Stimulated activated CD4-positive, alpha-beta T cell treated with anti-CD3 and anti-CD28 coated beads, Interleukin-2, amount 100 ng/mL, for 48 hours (primary cell): ENCODE results near the gene MAK.
A peak's percentile ranks its signal among the peaks of the same experiment; 100 is the strongest.
"Not testable (repeated sequence)": the region's sequence is repeated elsewhere in the genome, so short reads cannot be mapped to it uniquely, and the experiment has no call there.

Source experiments
- DNase-seq, 2 donors: peaks; one replicate each; pipeline ENCODE4 v3.0.0-alpha.2; 2020

The MAK gene

DNA sequence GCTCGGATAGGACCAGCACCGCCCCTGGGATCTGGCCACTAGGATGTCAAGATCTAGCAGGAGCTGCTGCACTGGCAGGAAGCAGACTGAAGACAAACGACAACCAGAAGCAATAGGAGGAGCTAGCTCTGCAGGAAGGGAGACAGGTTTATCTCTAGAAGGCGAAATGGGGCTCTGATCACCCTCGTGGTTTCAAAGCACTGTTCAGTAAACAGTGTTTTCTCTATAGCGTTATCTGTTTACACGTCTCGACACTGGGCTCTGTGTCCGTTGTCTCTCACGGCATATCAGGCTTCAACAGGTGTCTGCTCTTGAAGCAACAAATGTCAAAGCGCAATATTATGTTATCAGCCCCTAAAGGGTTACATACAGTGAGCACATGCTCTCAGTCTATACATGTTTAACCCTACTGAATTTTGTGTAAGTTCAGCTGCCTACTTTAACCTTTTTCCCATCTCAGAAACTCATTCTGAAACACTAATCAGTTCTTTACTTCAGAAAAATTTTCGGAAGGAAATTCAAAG is 66.9 kb downstream of the MAK start:
- no peak for DNase-seq

DNA sequence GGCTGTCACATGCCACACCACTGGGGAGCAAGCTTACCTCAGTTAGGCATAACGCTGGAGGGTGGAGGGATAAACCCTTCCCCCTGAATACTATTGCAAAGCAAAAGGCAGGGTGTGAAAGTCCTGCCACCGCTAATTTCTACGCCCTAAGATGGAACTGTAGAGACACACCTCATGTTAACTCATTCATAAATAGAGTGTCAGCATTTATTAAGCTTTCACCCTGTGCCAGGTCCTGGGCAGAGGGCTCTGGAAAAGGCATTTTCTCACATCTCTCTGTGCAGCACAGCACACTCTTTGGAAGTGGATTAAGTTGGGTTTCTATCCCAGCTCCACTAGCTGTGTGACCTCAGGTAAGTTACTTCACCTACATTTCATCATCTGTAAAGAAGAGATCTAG is 68.9 kb downstream of the MAK start:
- DNase-seq, result no peak

DNA sequence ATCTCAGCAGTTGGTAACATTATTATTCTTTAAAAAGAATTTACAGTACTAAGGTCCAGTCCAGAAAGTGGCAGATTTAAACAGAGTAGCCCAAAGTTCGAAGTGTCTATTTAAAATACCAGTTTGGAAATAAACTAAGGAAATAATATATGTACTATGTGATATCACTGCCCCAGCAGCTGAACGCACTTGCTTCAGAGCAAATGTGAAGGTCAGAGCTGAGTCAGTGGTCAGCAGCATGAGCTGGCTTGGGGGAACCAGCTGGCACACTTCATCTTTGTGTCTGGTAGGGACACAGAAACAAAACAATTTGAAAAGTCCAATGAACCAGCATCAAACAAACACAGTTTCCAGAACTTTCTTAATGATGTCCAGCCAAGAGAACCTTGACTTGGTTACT is 75.3 kb downstream of the MAK start:
- DNase-seq, result no peak

DNA sequence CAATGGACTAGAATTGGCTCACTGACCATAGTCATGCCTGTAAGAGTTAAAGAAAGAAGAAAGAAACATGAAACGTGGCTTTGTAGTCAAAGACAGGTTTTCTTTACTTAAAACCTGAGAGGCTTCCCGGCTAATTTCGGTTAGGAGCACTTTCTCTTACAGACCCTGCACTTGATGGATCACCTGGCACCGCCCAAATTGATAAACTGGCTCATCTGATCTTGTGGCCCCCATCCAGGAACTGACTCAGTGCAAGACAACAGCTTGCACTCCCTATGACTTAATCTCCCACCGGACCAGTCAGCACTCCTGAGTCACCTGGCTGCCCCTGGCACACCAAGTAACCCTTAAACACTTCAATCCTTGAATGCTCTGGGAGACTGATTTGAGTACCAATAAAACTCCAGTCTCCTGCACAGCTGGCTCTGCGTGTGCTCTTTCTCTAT is 78.4 kb downstream of the MAK start:
- no peak for DNase-seq

DNA sequence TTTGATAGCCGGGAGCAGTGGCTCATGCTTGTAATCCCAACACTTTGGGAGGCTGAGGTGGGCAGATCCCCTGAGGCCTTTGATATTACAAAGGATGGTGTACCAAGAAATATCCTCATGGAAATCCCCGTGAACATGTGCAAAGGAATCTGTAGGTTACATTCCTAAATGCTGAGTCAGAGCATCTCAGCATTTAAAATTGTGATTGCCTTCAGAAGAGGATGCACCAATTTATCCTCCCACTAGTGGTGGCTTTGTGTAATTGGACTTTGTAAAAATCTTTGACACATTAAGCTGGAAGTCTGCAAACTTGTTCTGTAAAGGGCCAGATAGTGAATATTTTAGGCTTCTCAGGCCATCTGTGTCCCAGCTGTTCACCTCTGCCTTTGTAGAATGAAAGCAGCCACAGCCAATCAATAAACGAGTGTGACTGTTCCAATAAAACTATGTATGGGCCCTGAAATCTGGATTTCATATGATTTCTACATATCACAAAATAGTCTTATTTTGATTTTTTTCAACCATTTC is 79.0 kb downstream of the MAK start:
- DNase-seq, result no peak

DNA sequence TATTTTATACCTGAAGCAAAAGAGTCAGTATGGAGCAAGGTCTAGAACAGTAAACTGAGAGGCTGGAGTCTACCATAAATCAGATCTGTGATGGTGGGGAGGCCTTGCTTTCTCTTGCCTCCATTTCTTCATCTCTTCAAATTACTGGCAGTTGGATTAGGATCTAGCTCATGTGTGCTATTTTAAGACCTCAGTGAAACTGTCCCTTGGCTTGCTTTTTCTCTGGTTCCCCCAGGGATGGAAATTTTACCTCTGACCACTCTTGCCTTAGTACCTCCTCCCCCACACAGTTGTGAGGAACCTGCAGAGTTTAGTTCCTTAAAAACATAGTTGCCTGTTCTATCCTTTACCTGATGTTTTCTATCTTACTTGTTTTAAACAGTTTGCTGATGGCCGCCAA is 82.3 kb downstream of the MAK start:
- no peak for DNase-seq

DNA sequence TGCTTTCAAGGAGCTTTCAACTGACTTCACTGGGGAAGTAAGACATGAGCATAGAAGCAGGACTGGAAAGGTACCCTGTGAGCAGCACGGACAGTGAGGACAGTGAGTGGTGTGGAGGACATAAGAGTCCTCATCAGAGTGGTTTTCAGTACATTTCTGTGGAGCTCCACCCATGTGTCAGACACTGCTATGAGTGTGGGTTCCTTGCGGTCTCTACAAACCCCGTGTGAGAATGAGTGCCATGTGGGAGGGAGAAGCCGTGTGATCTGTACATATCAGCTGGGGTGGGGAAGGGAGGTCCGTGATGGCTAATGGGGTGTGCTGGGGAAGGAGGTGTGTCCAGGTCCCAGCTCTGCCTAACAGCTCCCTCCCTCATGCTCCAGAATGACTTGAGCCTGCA is 86.6 kb downstream of the MAK start:
- not testable (repeated sequence) for DNase-seq

DNA sequence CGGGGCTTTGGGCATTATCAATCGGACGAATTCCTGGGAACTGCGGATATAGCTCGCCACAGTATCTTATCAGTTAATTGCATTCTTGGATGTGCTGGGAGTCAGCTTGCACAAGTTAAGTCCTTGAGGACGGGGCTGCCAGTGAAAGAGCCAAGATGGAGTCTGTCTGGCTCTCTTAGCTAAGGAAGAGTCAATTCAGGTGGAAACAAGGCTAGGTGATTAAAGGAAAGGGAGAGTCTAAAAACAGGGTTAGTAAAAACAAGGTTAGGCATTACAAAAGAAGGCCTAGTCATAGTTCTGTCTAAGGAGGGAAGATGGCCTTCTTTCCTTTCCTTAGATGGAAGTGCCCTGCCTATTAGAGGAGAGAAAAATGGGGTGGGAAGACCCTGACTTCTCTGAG is 87.8 kb downstream of the MAK start:
- not testable (repeated sequence) for DNase-seq

DNA sequence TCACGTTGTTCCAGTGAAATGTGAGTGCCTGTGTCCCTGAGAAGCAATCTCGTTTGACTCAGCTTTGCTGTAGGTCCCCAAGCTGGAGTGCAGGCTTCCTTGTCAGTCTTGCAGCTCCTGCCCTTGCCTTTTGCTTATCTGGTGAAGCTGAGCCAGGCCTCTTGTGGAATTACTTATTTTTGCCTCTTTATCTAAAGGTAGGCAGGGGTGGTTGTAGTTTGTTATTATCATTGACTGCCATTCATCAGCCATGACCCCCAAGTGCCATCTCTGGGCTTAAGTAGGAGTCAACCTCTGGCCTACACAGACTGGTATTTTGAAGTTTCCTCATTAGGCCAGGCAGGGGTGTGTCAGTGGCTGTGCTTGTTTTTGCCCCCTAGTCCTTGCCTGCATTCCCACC is 88.6 kb downstream of the MAK start:
- no peak for DNase-seq

DNA sequence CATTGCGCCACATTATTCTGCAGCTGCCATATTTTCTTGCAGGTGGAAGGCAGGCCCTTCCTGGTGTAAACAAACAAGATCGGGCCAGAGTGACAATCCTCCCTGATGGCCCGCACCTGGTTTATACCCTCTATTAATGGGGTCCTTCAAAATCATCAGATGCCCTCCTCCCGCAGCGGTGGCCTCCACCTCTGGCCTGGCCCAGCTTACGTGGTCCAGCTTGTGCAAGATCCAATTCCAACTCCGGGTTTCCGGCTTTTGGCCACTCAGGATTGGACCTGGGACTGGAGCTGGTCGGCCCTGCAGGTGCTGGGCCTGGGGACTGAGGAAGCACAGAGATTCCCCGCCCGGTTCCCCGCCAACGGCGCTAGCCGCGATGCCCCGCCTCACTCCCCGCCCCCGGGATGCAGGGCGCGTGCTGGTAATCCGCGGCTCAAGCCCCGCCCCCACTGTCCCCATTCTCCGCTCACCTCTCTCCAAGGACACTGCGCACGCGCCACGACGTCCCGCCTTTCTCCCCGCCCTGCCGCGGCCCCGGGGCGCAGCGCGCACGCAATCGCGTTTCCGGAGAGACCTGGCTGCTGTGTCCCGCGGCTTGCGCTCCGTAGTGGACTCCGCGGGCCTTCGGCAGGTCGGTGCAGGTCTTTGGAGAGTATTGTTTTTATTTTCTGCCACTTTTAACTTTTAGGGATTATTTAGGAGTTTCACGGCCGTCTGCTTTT is 90.9 kb downstream of the MAK start, which contains the start of gene TMEM14B:
Gene TMEM14B, plus strand, starts transcription at position 555 of the 722 bp plus-strand sequence. CDS start 1,441 bp downstream, outside the sequence.
- peak; percentile 99 to 100 for DNase-seq

DNA sequence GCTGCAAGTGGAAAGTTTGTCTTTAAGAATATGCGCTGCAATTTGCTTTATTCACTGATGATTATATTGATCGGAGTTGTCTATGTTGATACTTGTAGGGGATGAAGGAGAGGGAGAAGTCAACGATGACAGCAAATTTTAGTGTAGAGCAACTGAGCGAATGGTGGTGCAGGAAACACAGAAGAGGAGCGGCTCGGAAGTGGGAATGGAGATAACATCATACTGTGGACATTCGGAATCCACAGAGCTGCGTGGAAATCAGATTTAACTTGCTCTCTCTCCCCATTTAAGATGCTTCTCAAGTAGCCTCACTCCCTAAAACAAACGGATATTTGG is 91.5 kb downstream of the MAK start:
- DNase-seq, result no peak

DNA sequence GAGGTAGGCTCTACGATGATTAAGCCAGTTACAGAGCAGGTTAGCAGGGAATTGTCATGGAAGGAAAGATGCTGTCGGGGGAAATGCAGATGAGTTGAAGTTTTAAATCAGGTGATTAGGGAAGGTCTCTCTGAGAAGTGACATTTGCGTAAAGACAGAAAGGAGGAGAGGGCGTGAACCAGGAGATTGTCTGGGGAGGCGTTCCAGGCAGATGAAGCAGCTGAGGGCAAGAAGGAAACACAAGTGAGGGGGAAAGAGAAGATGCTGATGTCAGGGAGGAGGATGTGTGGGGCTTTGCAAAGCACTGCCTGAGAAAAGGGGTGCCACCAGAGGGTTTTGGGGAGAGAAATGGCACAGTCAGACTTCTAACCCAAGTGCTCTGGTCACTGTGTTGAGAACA is 93.2 kb downstream of the MAK start:
- DNase-seq, result no peak

DNA sequence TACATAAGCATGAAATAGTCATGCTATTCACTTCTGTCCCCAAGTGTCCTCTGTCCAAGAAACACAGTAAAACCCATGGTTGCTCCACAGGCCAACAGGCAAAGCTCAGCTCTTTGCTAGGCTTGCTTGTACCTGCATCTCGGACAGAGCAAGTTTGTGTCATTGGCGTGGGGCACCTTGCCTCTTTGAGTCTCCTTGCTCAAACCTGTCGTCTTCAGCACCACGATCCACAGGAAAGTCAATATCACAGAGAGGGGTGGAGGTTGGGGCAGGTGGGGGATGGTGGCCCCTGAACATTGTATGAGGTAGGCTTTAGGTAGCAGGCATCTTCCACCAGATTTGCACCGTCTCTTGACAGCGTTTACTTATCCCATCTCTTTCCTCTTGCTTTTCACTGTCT is 94.8 kb downstream of the MAK start:
- DNase-seq, result no peak

DNA sequence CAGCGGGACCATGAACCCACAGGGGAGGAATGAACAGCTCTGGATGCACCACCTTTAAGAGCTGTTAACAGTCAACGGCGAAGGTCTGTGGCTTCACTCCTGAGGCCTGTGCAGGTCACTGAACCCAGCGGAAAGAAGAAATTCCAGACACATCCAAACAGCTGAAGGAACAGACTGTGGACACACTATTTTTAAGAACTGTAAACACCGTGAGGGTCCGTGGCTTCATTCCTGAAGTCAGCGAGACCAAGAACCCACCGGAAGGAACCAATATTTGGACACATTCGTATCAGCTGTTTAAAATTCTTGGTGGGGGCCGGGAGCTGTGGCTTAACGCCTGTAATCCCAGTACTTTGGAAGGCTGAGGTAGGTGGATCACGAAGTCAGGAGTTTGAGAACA is 96.1 kb downstream of the MAK start:
- no peak for DNase-seq

DNA sequence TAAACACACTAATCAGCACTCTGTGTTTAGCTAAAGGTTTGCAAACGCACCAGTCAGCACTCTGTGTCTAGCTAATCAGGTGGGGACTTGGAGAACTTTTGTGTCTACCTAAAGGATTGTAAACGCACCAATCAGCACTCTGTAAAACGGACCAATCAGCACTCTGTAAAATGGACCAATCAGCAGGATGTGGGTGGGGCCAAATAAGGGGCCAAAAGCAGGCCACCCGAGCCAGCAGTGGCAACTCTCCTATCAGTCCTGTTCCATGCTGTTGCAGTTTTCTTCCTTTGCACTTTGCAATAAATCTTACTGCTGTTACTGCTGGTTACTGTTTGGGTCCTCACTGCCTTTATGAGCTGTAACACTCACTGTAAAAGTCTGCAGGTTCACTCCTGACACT is 96.7 kb downstream of the MAK start:
- DNase-seq, result not testable (repeated sequence)

DNA sequence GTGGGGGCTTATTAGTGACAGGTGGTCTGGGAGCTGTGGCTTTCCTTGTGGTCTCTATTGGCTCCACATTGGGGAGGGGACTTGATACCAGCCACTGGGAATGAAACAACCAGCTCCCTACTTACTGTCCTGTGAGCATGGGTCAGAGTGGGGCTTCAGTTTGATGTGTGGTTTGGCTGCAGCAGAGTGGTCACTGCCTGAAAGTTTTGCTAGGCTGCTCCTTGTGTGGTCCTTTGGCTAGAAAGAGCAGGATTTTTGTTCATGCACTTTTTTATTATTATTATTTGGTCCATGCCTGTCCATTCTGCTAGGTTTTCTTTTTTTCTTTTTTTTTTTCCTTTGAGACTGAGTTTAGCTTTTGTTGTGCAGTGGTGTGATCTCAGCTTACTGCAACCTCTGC is 98.3 kb downstream of the MAK start:
- DNase-seq, result no peak

DNA sequence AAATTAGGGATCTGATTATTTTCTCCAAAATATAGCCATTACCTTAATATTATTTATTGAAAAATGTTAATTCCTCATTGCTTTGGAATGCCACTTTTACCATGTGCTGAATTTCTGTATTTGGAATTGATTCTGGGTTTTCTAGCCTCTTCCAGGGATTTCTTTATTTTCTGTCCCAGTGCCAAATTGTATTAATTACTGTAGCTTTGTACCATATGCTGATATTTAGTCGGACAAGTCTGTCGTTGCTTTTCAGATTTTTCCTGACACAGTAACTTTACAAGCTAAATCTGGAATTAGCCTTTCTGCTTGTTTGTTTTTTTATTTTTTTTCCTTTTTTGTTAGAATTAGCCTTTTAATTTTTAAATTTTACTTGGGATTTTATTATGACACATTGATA is 101.6 kb downstream of the MAK start:
- no peak for DNase-seq

DNA sequence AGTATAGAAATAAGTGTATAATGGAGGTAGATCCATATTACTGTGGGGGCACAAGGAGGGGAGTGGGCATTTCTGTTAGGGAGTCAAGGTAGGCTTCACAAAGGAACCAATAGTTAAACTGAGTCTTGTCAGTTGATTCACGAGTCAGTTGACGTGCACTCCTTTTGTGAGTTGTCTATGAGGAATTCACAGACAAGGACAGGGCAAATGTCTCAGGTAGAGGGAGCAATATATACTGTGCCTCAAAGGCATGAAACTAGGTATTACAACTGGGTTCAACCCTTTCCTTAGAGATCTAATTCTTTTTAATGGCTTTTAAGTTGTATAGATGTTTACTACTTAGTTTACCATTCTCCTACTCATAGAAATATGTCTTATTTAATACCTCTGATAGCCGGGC is 104.5 kb downstream of the MAK start:
- no peak for DNase-seq

DNA sequence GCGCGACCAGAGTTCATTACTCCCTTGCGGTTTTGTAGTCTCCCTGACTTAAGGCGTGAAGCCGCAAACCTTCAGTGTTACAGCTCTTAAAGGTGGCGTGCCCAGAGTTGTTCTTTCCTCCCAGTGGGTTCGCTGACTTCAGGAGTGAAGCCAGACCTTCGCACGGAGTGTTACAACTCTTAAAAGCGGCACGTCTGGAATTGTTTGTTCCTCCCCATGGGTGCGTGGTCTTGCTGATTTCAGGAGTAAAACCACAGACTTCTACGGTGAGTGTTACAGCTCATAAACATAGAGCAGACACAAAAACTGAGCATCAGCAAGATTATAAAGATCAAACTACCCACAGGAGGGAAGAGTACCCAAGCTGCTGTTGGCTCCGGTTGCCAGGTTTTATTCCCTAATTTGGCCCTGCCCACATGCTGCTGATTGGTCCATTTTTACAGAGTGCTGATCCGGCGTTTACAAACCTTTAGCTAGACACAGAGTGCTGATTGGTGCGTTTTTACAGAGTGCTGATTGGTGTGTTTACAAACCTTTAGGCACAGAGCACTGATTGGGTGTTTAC is 105.1 kb downstream of the MAK start:
- no peak for DNase-seq

DNA sequence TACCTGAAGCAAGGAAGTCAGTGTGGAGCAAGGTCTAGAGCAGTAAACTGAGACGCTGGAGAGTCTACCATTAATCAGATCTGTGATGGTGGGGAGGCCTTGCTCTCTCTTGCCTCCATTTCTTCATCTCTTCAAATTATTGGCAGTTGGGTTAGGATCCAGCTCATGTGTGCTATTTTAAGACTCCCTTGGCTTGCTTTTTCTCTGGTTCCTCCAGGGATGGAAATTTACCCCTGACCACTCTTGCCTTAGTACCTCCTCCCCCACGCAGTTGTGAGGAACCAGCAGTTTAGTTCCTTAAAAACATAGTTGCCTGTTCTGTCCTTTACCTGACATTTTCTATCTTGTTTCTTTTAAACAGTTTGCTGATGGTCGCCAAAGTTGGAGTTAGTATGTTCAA is 108.1 kb downstream of the MAK start:
- no peak for DNase-seq

DNA sequence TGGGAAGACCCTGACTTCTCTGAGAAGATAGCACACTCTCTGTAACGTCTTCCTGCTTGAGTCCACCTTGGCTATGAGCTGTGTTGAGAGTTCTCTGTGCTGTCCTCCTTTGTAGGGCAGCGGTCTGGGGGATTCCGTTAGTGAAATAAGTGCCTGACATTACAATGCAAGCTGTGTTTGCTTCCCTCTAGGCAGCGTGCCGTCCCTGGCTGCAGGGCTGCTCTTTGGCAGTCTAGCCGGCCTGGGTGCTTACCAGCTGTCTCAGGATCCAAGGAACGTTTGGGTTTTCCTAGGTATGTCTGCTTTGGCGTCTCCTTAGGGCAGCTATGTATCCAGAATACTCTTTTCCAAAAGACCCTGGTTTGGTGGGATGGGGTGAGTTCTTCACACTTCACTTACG is 112.6 kb downstream of the MAK start:
- DNase-seq, result no peak

DNA sequence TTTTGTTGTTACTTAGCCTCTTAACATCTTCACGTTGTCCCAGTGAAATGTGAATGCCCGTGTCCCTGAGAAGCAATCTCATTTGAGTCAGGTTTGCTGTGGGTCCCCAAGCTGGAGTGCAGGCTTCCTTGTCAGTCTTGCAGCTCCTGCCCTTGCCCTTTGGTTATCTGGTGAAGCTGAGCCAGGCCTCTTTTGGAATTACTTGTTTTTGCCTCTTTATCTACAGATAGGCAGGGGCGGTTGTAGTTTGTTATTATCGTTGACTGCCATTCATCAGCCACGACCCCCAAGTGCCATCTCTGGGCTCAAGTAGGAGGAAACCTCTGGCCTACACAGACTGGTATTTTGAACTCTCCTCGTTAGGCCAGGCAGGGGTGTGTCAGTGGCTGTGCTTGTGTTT is 113.3 kb downstream of the MAK start:
- DNase-seq, result no peak

DNA sequence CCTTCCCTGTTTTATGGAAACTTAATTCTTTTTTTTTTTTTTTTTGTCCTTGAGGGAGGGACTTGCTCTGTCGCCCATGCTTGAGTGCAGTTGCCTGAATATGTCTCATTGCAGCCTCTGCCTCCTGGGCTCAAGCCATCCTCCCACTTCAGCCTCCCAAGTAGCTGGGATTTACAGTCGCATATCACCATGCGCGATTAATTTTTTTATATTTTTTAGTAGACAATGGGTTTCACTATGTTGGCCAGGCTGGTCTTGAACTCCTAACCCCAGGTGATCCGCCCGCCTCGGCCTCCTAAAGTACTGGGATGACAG is 114.8 kb downstream of the MAK start:
- DNase-seq, result no peak

DNA sequence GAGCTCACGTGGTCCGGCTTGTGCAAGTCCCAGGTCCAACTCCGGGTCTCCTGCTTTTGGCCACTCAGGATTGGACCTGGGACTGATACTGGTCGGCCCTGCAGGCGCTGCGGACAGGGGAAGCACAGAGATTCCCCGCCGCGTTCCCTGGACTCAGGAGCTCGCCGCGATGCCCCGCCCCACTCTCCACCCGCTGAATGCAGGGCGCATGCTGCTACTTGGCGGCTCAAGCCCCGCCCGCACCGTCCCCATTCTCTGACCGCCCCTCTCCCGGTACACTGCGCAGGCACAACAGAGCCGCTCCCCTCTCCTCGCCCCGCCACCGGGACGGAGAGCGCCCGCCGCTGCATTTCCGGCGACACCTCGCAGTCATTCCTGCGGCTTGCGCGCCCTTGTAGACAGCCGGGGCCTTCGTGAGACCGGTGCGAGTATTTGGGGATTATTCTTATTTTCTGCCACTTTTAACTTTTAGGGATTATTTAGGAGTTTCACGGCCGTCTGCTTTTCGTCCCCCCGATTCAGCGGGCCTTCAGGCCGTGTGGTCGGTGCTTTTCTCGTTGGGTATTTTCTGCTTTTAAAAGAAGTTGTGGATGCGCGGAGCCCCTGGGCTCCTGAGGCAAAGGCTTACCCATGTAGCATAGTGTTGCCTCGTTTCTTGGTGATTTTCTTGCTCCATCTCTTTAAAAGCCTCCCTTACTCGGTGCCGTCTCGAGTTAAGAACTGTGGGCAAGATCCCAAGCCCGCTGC is 115.3 kb downstream of the MAK start, which contains the start of gene TMEM14C:
Gene TMEM14C, plus strand, starts transcription at position 251 of the 747 bp plus-strand sequence. CDS start 1,544 bp downstream, outside the sequence.
- peak; percentile 82 to 85 for DNase-seq
